GM19238 (cell line): ENCODE data around the gene LRRC4C.
"Not testable (repeated sequence)": the region's sequence is repeated elsewhere in the genome, so short reads cannot be mapped to it uniquely, and the experiment has no call there.

Experiments
- DNase-seq: peaks from one replicate; pipeline ENCODE4 v3.0.0; 2011; ENCODE audit warnings: low spot score; ENCODE audit not compliant: insufficient read length

The LRRC4C gene

DNA sequence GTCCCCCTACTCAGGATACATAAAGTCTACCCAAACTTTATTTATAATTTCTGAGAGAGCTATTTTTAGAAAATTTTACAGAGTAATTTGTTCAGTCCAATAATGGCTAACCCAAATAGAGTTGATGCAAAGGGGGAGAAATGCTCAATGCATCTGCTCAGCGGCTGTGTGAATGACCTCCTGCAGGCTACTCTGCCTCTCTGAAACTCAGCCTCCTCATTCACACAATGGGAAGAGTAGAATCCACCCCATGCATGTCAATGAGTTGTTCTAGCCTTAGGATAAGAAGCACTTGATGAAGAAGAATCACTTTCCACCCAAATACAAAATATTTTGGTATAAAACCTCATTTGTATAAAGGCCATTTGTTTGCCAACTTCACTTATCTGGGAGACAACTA is 1204.0 kb downstream of the LRRC4C start:
- DNase-seq = no peak

DNA sequence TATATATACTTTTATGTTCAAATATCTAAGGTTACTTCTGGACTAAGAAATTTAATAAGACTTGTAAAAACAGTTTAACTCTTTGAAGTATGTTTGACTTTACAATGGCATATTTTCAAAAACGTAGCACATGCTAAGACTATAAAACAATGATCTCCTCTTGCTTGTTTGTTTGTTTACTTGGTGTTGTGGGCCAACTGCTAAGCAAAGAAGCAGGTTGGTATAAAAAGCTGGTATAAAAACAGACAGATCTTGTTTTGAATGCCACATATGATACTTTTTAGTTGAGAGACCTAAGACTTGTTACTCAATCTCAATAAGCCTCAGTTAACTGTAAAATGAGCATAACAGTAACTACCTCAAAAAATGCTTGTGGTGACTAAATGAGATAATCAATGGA is 1206.3 kb downstream of the LRRC4C start:
- DNase-seq = no peak

- no peak for DNase-seq
Observed at GRCh38 chr11:40252236-40252635, 1207.2 kb downstream of the LRRC4C start.

DNA sequence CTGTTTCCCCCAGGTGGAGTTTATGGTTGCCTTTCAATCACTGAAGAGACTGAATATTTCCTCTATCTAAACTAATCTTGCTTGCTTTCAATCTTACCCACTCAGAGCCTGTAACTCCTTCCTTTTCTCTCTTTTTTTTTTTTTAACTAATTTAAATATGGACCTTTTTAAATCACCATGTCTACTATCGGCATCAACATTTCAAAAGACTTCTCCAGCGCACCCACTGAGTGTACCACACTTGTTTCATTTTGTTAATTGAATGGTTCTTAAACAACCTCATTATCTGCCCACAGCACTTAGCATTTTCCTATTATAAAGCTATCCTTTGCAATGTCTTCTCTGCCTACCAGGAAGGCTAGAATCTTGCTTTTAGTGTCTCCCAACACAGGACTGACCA is 1212.5 kb downstream of the LRRC4C start:
- DNase-seq = no peak

DNA sequence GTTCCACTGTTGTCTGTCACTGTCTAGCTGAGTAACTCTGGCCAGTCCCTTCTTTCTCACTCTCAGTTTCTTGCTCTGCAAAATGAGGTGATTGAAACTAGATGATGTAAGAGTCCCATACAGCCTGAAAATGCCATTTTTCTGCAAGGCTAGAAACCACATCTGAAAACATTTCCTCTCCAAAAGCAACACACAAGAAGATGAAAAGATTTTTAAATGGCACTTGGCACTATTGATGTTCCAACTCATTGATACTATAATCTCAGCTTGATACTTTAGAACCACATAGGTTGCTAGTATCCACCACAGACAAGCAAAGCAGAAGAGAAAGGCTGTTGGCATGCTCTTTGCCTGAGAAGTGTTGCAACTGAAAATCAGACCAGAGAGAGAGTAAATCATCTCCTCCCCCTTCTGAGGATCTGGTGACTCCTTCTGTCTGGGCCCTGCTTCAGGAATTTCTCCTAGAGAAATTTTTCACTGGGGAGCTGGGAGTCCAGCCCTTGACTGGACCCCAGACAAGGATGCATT is 1217.9 kb downstream of the LRRC4C start:
- DNase-seq = no peak

DNA sequence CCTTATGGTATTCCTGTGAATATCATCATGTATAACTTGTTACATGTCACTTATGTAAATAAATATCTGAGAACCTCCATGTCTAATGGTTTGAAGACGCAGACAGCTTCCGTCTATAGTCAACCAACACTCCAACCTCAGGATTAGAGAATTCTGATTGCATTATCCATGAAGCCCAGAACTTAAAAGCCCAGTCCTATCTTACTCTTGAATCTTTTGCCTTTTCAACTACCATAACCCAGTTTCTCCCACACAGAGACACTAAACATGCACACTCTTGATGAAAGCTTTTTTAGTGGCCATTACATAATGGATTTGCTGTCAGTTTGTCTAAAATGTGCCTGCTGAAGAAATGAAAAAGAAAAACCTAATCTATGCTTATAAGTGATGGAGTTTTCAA is 1219.2 kb downstream of the LRRC4C start:
- DNase-seq = no peak

DNA sequence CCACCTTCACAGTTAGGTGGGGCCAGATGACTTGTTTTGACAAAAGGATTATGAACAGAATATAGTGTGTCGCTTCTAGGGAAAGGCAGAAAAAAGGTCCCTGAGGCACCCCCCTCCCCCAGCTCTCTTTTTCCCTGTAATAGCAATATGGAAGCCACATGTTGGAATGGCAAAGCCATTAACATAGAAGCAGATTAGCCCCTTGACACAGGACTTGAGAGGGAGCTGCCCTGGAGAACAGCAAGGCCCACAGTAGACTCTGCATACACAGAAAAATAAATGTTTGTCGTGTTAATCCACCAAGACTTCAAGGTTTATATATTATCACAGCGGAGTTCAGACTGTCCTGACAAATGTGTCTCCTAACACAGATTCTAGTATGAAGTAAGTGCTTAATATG is 1222.9 kb downstream of the LRRC4C start:
- no peak for DNase-seq

GRCh38 chr11:40235841-40236240 is 1223.6 kb downstream of the LRRC4C start:
- no peak for DNase-seq

- no peak for DNase-seq
Observed at GRCh38 chr11:40230821-40231220, 1228.6 kb downstream of the LRRC4C start.

DNA sequence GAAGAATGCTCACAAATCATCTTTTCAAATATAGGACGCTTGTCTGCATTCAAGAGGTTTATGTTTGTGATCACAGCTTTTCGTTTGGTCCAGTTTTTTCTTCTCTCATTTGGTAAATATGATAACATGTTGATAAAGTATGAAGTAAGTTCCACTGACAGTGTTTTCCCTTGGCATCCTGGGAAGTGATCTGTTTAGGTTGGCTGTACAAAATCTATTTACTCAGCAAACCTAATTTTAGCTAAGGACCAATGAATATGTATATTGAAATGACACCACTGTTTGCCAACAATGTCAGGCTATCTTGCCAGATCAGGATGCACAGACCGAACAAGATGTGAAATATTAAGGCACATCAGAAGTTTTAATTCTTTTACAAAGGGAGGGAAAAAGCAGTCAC is 1230.8 kb downstream of the LRRC4C start:
- DNase-seq = no peak

GRCh38 chr11:40227730-40228129 is 1231.7 kb downstream of the LRRC4C start:
- DNase-seq = no peak

- DNase-seq = no peak
Observed at GRCh38 chr11:40226654-40227053, 1232.8 kb downstream of the LRRC4C start.

- no peak for DNase-seq
Observed at GRCh38 chr11:40223596-40224330, 1235.7 kb downstream of the LRRC4C start.

DNA sequence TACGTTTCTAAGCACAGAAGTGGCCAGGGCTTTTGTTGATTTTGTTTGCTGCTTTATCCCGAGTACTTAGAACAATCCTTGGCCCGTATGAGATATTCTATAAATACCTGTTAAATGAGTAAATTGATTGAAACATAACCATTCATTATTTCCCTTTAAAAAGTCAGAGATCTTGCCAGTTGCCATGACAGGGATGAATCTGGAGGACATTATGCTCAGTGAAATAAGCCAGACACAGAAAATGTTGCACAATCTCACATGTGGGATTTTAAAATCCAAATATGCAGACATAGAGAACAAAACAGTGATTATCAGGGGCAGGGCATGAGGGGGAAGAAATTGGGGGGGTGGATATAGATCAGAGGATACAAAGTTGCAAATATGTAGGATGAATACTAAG is 1240.1 kb downstream of the LRRC4C start:
- no peak for DNase-seq

DNA sequence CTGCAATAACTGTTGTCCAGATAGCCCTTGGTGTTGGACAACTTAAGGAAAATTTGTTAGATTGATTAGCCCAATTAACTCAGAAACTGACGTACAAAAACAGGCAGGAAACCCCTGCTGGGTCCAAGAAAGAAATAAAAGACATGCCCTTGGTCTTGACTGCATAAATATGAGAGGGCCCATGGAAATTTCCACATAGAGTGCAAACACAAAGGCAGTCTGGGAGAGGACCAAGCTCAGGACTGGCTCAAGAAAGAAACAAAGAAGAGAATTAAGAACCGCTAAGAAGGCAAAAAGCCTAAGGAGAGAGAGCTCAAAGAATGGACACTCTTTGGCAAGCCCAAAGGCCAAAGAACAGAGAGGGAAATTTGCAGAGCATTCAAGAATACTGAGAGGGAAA is 1243.9 kb downstream of the LRRC4C start:
- no peak for DNase-seq

DNA sequence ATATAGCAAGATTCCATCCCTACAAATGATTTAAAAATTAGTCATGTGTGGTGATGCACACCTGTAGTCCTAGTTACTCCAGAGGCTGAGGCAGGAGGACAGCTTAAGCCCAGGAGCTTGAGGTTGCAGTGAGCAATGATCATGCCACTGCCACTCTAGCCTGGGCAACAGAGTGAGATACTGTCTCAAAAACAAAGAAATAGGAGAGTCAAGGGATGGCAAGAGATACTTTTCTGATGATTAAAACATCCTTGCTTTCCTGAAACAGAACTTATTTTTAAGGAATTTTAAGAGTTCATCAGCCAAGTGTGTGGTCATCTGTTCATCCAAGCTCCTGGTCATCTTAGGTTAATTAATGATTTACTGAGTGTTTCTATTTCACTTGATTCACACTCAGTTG is 1252.0 kb downstream of the LRRC4C start:
- DNase-seq = no peak

DNA sequence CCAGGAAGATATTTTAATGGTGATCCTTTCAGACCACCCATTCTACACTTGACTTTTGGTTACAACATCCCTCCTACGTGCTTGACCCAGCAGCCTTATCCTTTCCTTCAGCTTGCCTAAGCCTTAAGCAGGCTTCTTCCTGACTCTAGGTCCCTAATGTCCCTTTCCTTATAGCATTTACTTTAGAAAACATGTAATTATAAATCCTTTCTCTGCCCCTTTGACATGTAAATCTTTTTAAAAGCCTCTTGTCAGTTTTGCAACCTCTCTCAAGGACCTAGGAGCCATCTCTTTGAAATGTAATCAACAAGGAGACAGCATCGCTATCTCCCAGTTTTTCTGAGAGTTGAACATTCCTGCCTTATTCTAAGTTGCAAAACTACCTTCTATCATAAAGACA is 1255.2 kb downstream of the LRRC4C start:
- DNase-seq = no peak

GRCh38 chr11:40203606-40204005 is 1255.8 kb downstream of the LRRC4C start:
- DNase-seq = no peak

- no peak for DNase-seq
Observed at GRCh38 chr11:40202589-40203270, 1256.7 kb downstream of the LRRC4C start.

DNA sequence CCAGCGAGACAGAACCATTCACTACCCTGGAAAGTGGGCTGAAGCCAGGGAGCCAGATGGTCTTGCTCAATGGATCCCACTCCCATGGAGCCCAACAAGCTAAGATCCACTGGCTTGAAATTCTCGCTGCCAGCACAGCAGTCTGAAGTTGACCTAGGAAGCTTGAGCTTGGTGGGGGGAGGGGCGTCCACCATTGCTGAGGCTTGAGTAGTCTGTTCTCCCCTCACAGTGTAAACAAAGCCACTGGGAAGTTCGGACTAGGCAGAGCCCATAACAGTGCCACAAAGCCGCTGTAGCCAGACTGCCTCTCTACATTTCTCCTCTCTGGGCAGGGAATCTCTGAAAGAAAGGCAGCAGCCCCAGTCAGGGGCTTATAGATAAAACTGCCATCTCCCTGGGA is 1266.9 kb downstream of the LRRC4C start:
- not testable (repeated sequence) for DNase-seq

DNA sequence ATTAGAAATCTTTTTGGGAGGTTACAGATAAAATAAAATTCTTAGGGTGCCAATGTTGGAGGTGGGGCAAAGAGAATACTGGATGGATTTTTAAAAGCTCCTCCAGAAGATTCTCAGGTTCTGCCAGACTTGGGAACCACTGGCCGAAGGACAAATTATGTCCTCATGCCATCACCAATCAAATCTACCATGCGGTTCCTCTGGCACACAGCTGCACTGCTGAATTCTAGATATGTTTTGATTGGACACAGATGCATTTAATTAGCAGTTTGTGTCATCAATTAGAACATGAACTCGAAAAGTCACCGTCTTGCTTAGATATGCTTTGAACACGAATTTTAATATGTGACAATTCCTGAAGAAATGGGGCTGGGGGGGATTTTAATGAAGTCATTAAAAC is 1269.2 kb downstream of the LRRC4C start:
- DNase-seq = no peak

DNA sequence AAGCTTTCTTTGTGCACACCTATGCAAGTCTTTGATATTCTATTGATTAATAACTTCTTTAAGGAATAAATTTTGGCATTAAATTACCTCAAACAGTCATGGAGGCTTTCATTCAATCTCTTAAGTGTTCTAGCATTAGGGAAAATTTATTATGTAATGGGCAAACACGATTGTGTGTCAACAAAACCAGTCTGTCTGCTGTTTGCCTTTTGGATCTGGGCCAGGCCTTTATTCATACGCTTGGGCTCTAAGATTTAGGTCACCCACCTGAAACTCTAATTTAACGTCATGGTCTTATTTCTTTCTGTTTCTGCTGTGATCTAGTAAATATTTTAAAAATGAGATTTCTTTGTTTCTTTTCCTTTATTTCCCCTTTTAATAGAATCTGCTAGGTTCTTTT is 1270.6 kb downstream of the LRRC4C start:
- no peak for DNase-seq

GRCh38 chr11:40187295-40187694 is 1272.2 kb downstream of the LRRC4C start:
- no peak for DNase-seq
